Measurements from ENCODE around the gene ATF7. TPM values are rescaled to one million over a fixed set of nuclear protein-coding genes. Genes with fewer than 3 reads are reported as not detected.

The ATF7 gene
- total and polyA plus RNA-seq, 2 donors (not counting 1 experiment from before 2014, with no cell fraction given): 15.7 to 42.2 TPM

- H4K20me1 ChIP-seq (ENCODE audit: control insufficient read depth, insufficient read depth, low read length, poor library complexity, severe bottlenecking): peaks cover 12% of the 10 kb centered on the region
- intact Hi-C loops (cut with micrococcal nuclease): no loop called here
- H3K27me3 ChIP-seq (replicated peaks in 1 of 4; ENCODE audit: control extremely low read depth in 1 of 4, control insufficient read depth in 3 of 4, insufficient read depth in 4 of 4, low read length in 3 of 4): no peaks in the 10 kb centered on the region
- H3K4me3 Mint-ChIP-seq: no peak overlapping the region
- no peak overlapping the region for H3K27ac ChIP-seq (ENCODE audit: low read length in 2 of 2)
- H3K4me1 ChIP-seq (ENCODE audit: control insufficient read depth in 2 of 2, insufficient read depth in 2 of 2, low read length in 2 of 2): no peaks in the 10 kb centered on the region
- H3K9ac ChIP-seq (ENCODE audit: low read length): no peak overlapping the region
- no peak overlapping the region for H3K27ac Mint-ChIP-seq
- POLR2A ChIA-PET: no interaction called here
- DNase-seq: no peak
- H3K4me2 ChIP-seq (replicated peaks; ENCODE audit: low read depth, low read length, poor library complexity, severe bottlenecking): no peak overlapping the region
- H2AFZ ChIP-seq (ENCODE audit: insufficient read depth, low read depth, low read length, poor library complexity, severe bottlenecking): no peak overlapping the region
- no peaks in the 10 kb centered on the region for H3K9me3 Mint-ChIP-seq (ENCODE audit: insufficient read depth)
- H3K79me2 ChIP-seq (ENCODE audit: control insufficient read depth, insufficient read depth, low read length): peaks cover 7% of the 10 kb centered on the region
- no peaks in the 10 kb centered on the region for H3K36me3 ChIP-seq (replicated peaks in 1 of 2; ENCODE audit: control extremely low read depth in 1 of 2, control insufficient read depth in 1 of 2, extremely low read depth in 1 of 2, insufficient read depth in 2 of 2, low read length in 1 of 2)
- TF ChIP-seq, protein P1, sequence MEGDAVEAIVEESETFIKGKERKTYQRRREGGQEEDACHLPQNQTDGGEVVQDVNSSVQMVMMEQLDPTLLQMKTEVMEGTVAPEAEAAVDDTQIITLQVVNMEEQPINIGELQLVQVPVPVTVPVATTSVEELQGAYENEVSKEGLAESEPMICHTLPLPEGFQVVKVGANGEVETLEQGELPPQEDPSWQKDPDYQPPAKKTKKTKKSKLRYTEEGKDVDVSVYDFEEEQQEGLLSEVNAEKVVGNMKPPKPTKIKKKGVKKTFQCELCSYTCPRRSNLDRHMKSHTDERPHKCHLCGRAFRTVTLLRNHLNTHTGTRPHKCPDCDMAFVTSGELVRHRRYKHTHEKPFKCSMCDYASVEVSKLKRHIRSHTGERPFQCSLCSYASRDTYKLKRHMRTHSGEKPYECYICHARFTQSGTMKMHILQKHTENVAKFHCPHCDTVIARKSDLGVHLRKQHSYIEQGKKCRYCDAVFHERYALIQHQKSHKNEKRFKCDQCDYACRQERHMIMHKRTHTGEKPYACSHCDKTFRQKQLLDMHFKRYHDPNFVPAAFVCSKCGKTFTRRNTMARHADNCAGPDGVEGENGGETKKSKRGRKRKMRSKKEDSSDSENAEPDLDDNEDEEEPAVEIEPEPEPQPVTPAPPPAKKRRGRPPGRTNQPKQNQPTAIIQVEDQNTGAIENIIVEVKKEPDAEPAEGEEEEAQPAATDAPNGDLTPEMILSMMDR (IDR thresholded peaks at IDR 0.05): no peak
- TF ChIP-seq EZH2 (IDR thresholded peaks at IDR 0.05; ENCODE audit: borderline replicate concordance, insufficient read depth, low read depth, low read length, poor library complexity, severe bottlenecking): no peak
- ATAC-seq (ENCODE audit: low read depth): no peak
- H3K4me3 ChIP-seq (ENCODE audit: control extremely low read depth in 1 of 5, extremely low read depth in 1 of 5, insufficient read depth in 1 of 5, low read depth in 2 of 5, low read length in 4 of 5): no peak overlapping the region
- CTCF ChIA-PET: interaction anchor here (1.7 kb wide), 1 partner anchor 9 kb away, joined by 5 read pairs; no protein-coding TSS in a partner anchor
- no peaks in the 10 kb centered on the region for H3K9me3 ChIP-seq (ENCODE audit: control extremely low read depth in 1 of 3, control insufficient read depth in 2 of 3, insufficient read depth in 1 of 3, low read length in 2 of 3)
- H3K27me3 Mint-ChIP-seq: no peaks in the 10 kb centered on the region
- H3K4me1 Mint-ChIP-seq: peaks cover 4% of the 10 kb centered on the region
- no CpG with 5 or more reads among the region's 4 CpGs for WGBS (ENCODE audit: insufficient coverage)
Measured at GRCh38 chr12:53589915-53590314, 36.3 kb downstream of the ATF7 start.

- DNase-seq (no peak), ATAC-seq (ENCODE audit: low read depth) (no peak)
- no peaks in the 10 kb centered on the region for H3K9me3 Mint-ChIP-seq (ENCODE audit: insufficient read depth)
- Histone ChIP-seq H3K4me2 (replicated peaks; ENCODE audit: low read depth, low read length, poor library complexity, severe bottlenecking) (no peak overlapping the region), H3K9ac (ENCODE audit: low read length) (no peak overlapping the region), H4K20me1 (ENCODE audit: control insufficient read depth, insufficient read depth, low read length, poor library complexity, severe bottlenecking) (peaks cover 12% of the 10 kb centered on the region), H3K27ac (ENCODE audit: low read length in 2 of 2) (no peak overlapping the region), H3K36me3 (replicated peaks in 1 of 2; ENCODE audit: control extremely low read depth in 1 of 2, control insufficient read depth in 1 of 2, extremely low read depth in 1 of 2, insufficient read depth in 2 of 2, low read length in 1 of 2) (no peaks in the 10 kb centered on the region), H3K27me3 (replicated peaks in 1 of 4; ENCODE audit: control extremely low read depth in 1 of 4, control insufficient read depth in 3 of 4, insufficient read depth in 4 of 4, low read length in 3 of 4) (no peaks in the 10 kb centered on the region), H3K9me3 (ENCODE audit: control extremely low read depth in 1 of 3, control insufficient read depth in 2 of 3, insufficient read depth in 1 of 3, low read length in 2 of 3) (no peaks in the 10 kb centered on the region), H2AFZ (ENCODE audit: insufficient read depth, low read depth, low read length, poor library complexity, severe bottlenecking) (no peak overlapping the region), H3K4me3 (ENCODE audit: control extremely low read depth in 1 of 5, extremely low read depth in 1 of 5, insufficient read depth in 1 of 5, low read depth in 2 of 5, low read length in 4 of 5) (no peak overlapping the region), H3K4me1 (ENCODE audit: control insufficient read depth in 2 of 2, insufficient read depth in 2 of 2, low read length in 2 of 2) (no peaks in the 10 kb centered on the region), H3K79me2 (ENCODE audit: control insufficient read depth, insufficient read depth, low read length) (peaks cover 11% of the 10 kb centered on the region)
- POLR2A ChIA-PET: no interaction called here
- intact Hi-C loops (cut with micrococcal nuclease): no loop called here
- no peaks in the 10 kb centered on the region for H3K27me3 Mint-ChIP-seq
- CTCF ChIA-PET: no interaction called here
- TF ChIP-seq, protein P1 (IDR thresholded peaks at IDR 0.05): no peak
- TF ChIP-seq EZH2 (IDR thresholded peaks at IDR 0.05; ENCODE audit: borderline replicate concordance, insufficient read depth, low read depth, low read length, poor library complexity, severe bottlenecking): no peak
- H3K27ac Mint-ChIP-seq: no peak overlapping the region
- H3K4me1 Mint-ChIP-seq: peaks cover 4% of the 10 kb centered on the region
- H3K4me3 Mint-ChIP-seq: no peak overlapping the region
- no CpG with 5 or more reads among the region's 3 CpGs for WGBS (ENCODE audit: insufficient coverage)
Measured at GRCh38 chr12:53589423-53589822, 36.8 kb downstream of the ATF7 start.

All from B cell (primary cell).